RWPE1 (cell line): ENCODE measurements around the gene BAHCC1.
A peak's percentile ranks its signal among the peaks of the same experiment; 100 is the strongest.

Experiments
- CTCF ChIA-PET: fragments of 350-600 bp; sonication (Branson Sonifier 250); formaldehyde crosslinking; extraction: SDS; loops from one replicate; lab custom pipeline; 2021; lab: Yijun Ruan, JAX
- POLR2A ChIA-PET: fragments of 400-600 bp; formaldehyde crosslinking; extraction: SDS; loops from one replicate; lab custom pipeline; 2020; ENCODE audit warnings: antibody characterized with exemption; ENCODE audit not compliant: low non-redundant PET; lab: Yijun Ruan, JAX
- DNase-seq: peaks from one replicate; pipeline ENCODE4 v3.0.0; 2012; ENCODE audit warnings: low spot score
- H3K27ac ChIP-seq: fragments of 450-650 bp; 2 replicates; pipeline ENCODE4 v1.5.1; 2017
- TF ChIP-seq, protein P1 (sequence below): fragments of 450-650 bp; conservative IDR thresholded peaks from 2 replicates; pipeline ENCODE4 v1.5.1; 2017; ENCODE audit warnings: low read depth, mild to moderate bottlenecking

The BAHCC1 gene

DNA sequence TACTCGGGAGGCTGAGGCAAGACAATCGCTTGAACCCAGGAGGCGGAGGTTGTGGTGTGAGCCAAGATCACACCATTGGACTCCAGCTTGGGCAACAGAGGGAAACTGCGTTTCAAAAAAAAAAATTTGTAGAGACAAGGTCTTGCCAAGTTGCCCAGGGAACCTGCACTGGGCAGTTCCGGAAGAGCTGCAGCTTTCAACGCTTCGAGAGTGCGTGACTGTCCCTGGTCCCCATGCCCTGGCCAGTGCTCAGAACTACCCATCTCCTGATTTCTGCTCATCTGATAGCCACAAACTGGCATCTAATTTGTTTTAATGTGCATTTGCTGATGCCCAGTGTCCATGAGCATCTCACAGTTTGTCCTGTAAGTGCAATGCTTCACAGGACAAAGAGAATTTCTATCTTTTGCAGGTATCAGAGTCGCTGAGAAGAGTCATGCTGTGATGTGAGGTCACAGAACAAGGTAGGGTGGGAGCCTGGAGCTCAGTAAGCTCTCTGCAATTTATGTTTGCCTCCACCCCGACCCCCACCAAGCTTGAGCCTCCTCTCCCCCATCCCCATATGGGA is 113.5 kb downstream of the BAHCC1 start:
- POLR2A ChIA-PET, result interaction anchor here (0.7 kb wide), 1 partner anchor 400 kb away, joined by 3 read pairs; no protein-coding TSS in a partner anchor
- CTCF ChIA-PET, result interaction anchor here (0.6 kb wide), 1 partner anchor 104 kb away, joined by 3 read pairs; no protein-coding TSS in a partner anchor
- DNase-seq, result no peak

GRCh38 chr17:81509207-81509971 is 114.1 kb downstream of the BAHCC1 start:
- ChIA-PET CTCF (no interaction called here), POLR2A (interaction anchor here (0.7 kb wide), 1 partner anchor 401 kb away, joined by 3 read pairs; no protein-coding TSS in a partner anchor)
- TF ChIP-seq, protein P1, sequence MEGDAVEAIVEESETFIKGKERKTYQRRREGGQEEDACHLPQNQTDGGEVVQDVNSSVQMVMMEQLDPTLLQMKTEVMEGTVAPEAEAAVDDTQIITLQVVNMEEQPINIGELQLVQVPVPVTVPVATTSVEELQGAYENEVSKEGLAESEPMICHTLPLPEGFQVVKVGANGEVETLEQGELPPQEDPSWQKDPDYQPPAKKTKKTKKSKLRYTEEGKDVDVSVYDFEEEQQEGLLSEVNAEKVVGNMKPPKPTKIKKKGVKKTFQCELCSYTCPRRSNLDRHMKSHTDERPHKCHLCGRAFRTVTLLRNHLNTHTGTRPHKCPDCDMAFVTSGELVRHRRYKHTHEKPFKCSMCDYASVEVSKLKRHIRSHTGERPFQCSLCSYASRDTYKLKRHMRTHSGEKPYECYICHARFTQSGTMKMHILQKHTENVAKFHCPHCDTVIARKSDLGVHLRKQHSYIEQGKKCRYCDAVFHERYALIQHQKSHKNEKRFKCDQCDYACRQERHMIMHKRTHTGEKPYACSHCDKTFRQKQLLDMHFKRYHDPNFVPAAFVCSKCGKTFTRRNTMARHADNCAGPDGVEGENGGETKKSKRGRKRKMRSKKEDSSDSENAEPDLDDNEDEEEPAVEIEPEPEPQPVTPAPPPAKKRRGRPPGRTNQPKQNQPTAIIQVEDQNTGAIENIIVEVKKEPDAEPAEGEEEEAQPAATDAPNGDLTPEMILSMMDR, result no peak
- H3K27ac ChIP-seq, result peak overlapping the region; percentile 99
- no peak for DNase-seq

More for the DNA sequence above, 113.5 kb downstream of the BAHCC1 start:
- TF ChIP-seq, protein P1, result no peak
- peak overlapping the region; percentile 99 for H3K27ac ChIP-seq

DNA sequence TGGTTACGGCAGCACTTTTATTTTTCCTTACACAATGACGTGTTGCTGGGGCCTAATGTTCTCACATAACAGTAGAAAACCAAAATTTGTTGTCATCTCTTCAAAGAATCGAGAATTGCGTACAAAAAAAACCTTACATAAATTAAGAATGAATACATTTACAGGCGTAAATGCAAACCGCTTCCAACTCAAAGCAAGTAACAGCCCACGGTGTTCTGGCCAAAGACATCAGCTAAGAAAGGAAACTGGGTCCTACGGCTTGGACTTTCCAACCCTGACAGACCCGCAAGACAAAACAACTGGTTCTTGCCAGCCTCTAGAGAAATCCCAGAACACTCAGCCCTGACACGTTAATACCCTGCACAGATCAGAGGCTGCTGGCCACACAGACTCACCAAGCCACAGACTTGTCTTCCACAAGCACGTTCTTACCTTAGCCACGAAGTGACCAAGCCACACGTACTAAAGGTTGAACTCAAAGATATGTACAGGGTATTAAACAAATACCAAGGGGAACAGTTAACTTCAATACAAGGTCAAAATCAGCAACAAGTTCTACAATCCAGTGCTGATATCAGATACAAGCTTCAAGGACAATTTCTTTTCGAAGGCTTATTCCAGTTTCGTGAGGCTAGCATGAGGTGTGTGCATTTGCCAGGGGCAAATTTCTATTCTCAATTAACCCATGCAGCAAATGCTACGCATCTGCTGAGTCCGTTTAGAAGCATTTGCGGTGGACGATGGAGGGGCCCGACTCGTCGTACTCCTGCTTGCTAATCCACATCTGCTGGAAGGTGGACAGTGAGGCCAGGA is 114.9 kb downstream of the BAHCC1 start:
- CTCF ChIA-PET, result no interaction called here

DNA sequence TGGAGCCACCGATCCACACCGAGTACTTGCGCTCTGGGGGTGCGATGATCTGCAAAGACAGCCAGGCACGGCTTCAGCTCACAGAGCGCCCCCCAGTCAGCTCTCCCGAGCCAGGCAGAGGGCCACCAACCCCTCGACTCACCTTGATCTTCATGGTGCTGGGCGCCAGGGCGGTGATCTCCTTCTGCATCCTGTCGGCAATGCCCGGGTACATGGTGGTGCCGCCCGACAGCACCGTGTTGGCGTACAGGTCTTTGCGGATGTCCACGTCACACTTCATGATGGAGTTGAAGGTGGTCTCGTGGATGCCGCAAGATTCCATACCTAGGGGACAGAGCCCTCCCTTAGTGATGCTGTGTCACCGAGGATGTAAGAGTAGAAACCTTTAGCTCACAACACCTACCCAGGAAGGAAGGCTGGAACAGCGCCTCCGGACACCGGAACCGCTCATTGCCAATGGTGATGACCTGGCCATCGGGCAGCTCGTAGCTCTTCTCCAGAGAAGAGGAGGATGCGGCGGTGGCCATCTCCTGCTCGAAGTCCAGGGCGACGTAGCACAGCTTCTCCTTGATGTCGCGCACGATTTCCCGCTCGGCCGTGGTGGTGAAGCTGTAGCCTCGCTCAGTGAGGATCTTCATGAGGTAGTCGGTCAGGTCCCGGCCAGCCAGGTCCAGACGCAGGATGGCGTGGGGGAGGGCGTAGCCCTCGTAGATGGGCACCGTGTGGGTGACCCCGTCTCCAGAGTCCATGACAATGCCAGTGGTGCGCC is 115.7 kb downstream of the BAHCC1 start:
- no peak for DNase-seq
- peak overlapping the region; percentile 99 for H3K27ac ChIP-seq
- CTCF ChIA-PET, result no interaction called here
- TF ChIP-seq, protein P1, result no peak
- POLR2A ChIA-PET, result no interaction called here

More for the DNA sequence above, 114.9 kb downstream of the BAHCC1 start:
- peak overlapping the region; percentile 99 for H3K27ac ChIP-seq
- no peak for DNase-seq
- TF ChIP-seq, protein P1, result no peak
- POLR2A ChIA-PET, result no interaction called here

DNA sequence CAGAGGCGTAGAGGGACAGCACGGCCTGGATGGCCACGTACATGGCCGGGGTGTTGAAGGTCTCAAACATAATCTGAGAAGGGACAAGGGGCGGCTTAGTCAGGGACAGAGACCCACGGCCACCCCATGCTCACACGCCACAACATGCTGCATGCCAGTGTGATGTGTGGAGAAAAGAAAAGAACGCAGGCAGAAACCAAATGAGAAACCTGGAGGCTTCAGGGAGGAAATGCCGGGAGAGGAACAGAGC is 116.2 kb downstream of the BAHCC1 start:
- H3K27ac ChIP-seq, result peak overlapping the region; percentile 99
- ChIA-PET CTCF (no interaction called here), POLR2A (no interaction called here)
- TF ChIP-seq, protein P1, result no peak
- DNase-seq, result no peak
